ENCODE measurements around the gene RREB1.

Gene RREB1

GRCh38 chr6:7152462-7152861 lies 44.7 kb downstream of the RREB1 start:
- H3K27ac ChIP-seq (replicated peaks), result peak overlapping the region; percentile 68
- no peak overlapping the region for H3K4me3 ChIP-seq (replicated peaks; ENCODE audit: insufficient read depth, low read length)
- no peak for DNase-seq (ENCODE audit: low read depth in 1 of 2, low spot score in 1 of 2)
- TF ChIP-seq REST (IDR thresholded peaks at IDR 0.05; ENCODE audit: insufficient replicate concordance, low read depth) (no peak), SPI1 (IDR thresholded peaks at IDR 0.05; ENCODE audit: borderline replicate concordance, low read depth) (peak; percentile 11; the same call in 1 of the 2 replicates)
- H3K27me3 ChIP-seq (ENCODE audit: insufficient read depth, poor library complexity, severe bottlenecking), result no peaks in the 10 kb centered on the region

- TF ChIP-seq, protein P1, sequence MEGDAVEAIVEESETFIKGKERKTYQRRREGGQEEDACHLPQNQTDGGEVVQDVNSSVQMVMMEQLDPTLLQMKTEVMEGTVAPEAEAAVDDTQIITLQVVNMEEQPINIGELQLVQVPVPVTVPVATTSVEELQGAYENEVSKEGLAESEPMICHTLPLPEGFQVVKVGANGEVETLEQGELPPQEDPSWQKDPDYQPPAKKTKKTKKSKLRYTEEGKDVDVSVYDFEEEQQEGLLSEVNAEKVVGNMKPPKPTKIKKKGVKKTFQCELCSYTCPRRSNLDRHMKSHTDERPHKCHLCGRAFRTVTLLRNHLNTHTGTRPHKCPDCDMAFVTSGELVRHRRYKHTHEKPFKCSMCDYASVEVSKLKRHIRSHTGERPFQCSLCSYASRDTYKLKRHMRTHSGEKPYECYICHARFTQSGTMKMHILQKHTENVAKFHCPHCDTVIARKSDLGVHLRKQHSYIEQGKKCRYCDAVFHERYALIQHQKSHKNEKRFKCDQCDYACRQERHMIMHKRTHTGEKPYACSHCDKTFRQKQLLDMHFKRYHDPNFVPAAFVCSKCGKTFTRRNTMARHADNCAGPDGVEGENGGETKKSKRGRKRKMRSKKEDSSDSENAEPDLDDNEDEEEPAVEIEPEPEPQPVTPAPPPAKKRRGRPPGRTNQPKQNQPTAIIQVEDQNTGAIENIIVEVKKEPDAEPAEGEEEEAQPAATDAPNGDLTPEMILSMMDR (IDR thresholded peaks at IDR 0.05; ENCODE audit: insufficient read depth, low read length), result no peak
- TF ChIP-seq SPI1 (IDR thresholded peaks at IDR 0.05; ENCODE audit: borderline replicate concordance, low read depth) (no peak), POLR2AphosphoS5 (IDR thresholded peaks at IDR 0.05; ENCODE audit: low read depth) (no peak), GABPA (IDR thresholded peaks at IDR 0.05; ENCODE audit: low read depth) (no peak), REST (IDR thresholded peaks at IDR 0.05; ENCODE audit: insufficient replicate concordance, low read depth) (no peak)
- H3K27ac ChIP-seq (replicated peaks), result peak overlapping the region; percentile 85
- H3K27me3 ChIP-seq (ENCODE audit: insufficient read depth, poor library complexity, severe bottlenecking), result no peaks in the 10 kb centered on the region
- H3K4me3 ChIP-seq (replicated peaks; ENCODE audit: insufficient read depth, low read length), result no peak overlapping the region
- no peak for DNase-seq (ENCODE audit: low read depth in 1 of 2, low spot score in 1 of 2)
Observed at GRCh38 chr6:7153789-7154188, 46.0 kb downstream of the RREB1 start.

GRCh38 chr6:7154341-7155139 lies 46.8 kb downstream of the RREB1 start:
- DNase-seq (ENCODE audit: low read depth in 1 of 2, low spot score in 1 of 2), result peak; percentile 47 to 74
- H3K27ac ChIP-seq (replicated peaks), result peak overlapping the region; percentile 85
- no peaks in the 10 kb centered on the region for H3K27me3 ChIP-seq (ENCODE audit: insufficient read depth, poor library complexity, severe bottlenecking)
- no peak overlapping the region for H3K4me3 ChIP-seq (replicated peaks; ENCODE audit: insufficient read depth, low read length)
- TF ChIP-seq REST (IDR thresholded peaks at IDR 0.05; ENCODE audit: insufficient replicate concordance, low read depth), result no peak
- TF ChIP-seq, protein P1 (IDR thresholded peaks at IDR 0.05; ENCODE audit: insufficient read depth, low read length), result no peak
- no peak for TF ChIP-seq GABPA (IDR thresholded peaks at IDR 0.05; ENCODE audit: low read depth)
- TF ChIP-seq POLR2AphosphoS5 (IDR thresholded peaks at IDR 0.05; ENCODE audit: low read depth), result peak; percentile 64; the same call in 1 of the 2 replicates
- peak; percentile 55; the same call in 1 of the 2 replicates for TF ChIP-seq SPI1 (IDR thresholded peaks at IDR 0.05; ENCODE audit: borderline replicate concordance, low read depth)
